ENCODE measurements around the gene ACAP2. TPM values are rescaled to one million over a fixed set of nuclear protein-coding genes. Genes with fewer than 3 reads are reported as not detected.

Gene ACAP2
- total and polyA plus RNA-seq, 4 donors = 4.5 to 28.5 (median 23.3) TPM

DNA sequence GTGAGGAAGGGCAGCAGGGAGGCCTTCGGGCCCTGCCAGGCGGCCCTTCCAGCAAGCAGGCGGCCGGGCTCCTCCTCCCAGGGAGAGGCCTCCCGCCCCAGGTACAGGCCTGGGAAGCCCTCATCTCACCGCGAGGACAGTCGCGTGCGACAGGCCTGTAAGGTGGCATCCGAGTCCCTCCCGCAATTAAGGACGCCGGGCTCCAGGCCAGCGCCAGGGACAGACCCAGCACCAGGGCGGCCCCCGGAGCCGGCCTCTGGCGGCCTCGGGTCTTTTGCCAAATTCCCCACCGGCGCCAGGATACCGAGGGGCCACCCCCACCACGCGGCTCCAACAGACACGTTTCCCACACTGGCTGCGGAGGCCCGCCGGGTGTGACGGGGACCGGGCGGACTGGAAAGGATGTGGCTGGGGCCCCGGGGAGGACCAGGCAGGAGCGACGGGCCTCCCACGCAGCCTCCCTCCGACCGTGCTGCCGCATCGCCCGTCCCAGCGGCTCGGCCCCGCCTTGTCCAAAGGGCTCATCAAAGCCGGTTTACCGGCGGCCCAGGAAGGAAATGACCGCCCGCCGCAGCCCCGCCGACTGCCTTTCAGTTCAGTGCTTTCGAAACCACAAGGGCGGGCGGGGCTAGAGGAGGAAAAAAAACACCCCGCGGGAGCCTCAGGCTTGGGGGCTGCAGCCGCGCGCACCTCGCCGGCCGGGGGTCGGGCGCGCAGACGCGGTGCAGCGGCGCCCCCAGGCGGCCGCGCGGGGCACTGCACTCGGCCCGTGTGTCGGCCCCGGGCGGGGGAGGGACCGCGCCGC lies 183.1 kb downstream of the ACAP2 start (continued):
- TF ChIP-seq EGR1 (IDR thresholded peaks at IDR 0.05; ENCODE audit: low read depth in 2 of 2) (peak in 1 of 2 donors; percentile 66), RXRA (IDR thresholded peaks at IDR 0.05) (peak in 1 of 2 donors; percentile 8), RAD21 (IDR thresholded peaks at IDR 0.05) (peak; percentile 43 to 60)

DNA sequence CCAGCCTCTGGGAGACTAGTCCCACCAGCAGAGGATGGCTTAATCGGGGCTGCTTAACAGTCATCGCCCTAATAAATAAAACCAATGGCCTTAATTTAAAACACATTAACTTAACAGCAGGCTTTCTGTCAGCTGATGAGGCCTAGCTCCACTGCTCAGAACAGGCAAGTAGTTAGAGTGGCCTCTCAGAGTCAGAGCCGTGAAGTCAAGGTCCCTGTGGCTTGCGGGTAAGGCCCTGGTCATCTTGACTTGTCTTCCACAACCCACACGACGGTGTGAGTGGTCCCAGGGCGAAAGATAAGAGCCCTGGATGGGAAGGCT lies 183.7 kb downstream of the ACAP2 start:
- Histone ChIP-seq H3K4me3 (ENCODE audit: low read depth in 1 of 3, low read length in 3 of 3) (peak overlapping the region in 1 of 3 donors; percentile 67), H3K9me3 (ENCODE audit: control insufficient read depth in 4 of 4, low read length in 3 of 4) (no peaks in the 10 kb centered on the region), H3K9ac (ENCODE audit: low read depth in 1 of 2, low read length in 2 of 2) (peak overlapping the region; percentile 8 to 47), H3K27ac (ENCODE audit: low read depth in 1 of 2, low read length in 2 of 2) (peak overlapping the region; percentile 74 to 78), H3K4me1 (ENCODE audit: control insufficient read depth in 4 of 4, insufficient read depth in 4 of 4, low read length in 3 of 4) (peaks cover 2 to 16% (median 8%) of the 10 kb centered on the region in 4 donors), H3K27me3 (ENCODE audit: control insufficient read depth in 4 of 4, insufficient read depth in 4 of 4, low read length in 3 of 4) (no peaks in the 10 kb centered on the region), H3K36me3 (ENCODE audit: control insufficient read depth in 4 of 4, insufficient read depth in 3 of 4, low read depth in 1 of 4, low read length in 3 of 4) (no peaks in the 10 kb centered on the region)
- no peak for DNase-seq (ENCODE audit: low spot score)
- no peak for TF ChIP-seq RAD21 (IDR thresholded peaks at IDR 0.05)
- TF ChIP-seq JUND (IDR thresholded peaks at IDR 0.05) = no peak
- TF ChIP-seq FOXA1 (IDR thresholded peaks at IDR 0.05) = no peak
- TF ChIP-seq, protein P1, sequence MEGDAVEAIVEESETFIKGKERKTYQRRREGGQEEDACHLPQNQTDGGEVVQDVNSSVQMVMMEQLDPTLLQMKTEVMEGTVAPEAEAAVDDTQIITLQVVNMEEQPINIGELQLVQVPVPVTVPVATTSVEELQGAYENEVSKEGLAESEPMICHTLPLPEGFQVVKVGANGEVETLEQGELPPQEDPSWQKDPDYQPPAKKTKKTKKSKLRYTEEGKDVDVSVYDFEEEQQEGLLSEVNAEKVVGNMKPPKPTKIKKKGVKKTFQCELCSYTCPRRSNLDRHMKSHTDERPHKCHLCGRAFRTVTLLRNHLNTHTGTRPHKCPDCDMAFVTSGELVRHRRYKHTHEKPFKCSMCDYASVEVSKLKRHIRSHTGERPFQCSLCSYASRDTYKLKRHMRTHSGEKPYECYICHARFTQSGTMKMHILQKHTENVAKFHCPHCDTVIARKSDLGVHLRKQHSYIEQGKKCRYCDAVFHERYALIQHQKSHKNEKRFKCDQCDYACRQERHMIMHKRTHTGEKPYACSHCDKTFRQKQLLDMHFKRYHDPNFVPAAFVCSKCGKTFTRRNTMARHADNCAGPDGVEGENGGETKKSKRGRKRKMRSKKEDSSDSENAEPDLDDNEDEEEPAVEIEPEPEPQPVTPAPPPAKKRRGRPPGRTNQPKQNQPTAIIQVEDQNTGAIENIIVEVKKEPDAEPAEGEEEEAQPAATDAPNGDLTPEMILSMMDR (IDR thresholded peaks at IDR 0.05; ENCODE audit: low read depth, low read length, missing input control) = no peak
- TF ChIP-seq TAF1 (conservative IDR thresholded peaks at IDR 0.05) = no peak
- no peak for TF ChIP-seq NR2F2 (IDR thresholded peaks at IDR 0.05)
- no peak for TF ChIP-seq HNF4G (IDR thresholded peaks at IDR 0.05)
- TF ChIP-seq GABPA (IDR thresholded peaks at IDR 0.05 in 1 of 2, conservative IDR thresholded peaks at IDR 0.05 in 1 of 2) = no peak
- no peak for TF ChIP-seq SP1 (IDR thresholded peaks at IDR 0.05)
- 75% methylated on average over 7 of the region's 7 CpGs for WGBS

DNA sequence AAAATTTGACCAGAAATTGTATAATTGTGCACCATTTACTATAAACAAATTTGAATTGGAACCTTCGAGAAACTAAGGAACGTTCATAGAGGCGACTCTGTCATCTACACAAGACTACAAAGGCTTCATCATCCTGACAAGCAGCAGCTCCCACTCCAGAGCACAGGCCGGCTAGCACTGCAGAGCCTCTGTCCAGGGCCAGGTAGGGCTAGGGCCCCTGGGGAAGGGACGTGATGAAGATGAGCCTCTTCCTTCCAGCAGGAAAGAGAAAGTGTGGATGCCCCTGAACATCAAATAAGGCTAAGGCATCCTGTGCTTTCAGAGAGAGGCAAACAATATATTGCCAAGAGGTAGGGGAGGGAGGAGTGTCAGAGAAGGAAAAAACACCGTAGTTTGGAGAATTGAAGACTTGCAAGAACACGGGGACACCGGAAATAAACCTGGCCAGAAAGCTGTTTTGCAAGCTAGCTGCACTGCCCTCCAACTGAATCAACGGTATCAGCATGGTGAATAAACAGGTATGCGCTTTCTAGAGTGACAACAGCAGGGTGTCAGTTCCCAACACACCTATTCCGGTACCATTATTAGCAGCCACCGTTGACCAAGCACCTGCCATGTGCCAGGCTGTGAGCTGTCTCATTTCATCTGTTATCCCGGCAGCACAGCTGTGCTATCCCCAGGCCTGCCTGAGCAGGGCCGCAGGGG lies 184.2 kb downstream of the ACAP2 start:
- Histone ChIP-seq H3K4me3 (ENCODE audit: low read depth in 1 of 3, low read length in 3 of 3) (no peak overlapping the region), H3K4me1 (ENCODE audit: control insufficient read depth in 4 of 4, insufficient read depth in 4 of 4, low read length in 3 of 4) (peaks cover 2 to 16% (median 8%) of the 10 kb centered on the region in 4 donors), H3K27me3 (ENCODE audit: control insufficient read depth in 4 of 4, insufficient read depth in 4 of 4, low read length in 3 of 4) (no peaks in the 10 kb centered on the region), H3K27ac (ENCODE audit: low read depth in 1 of 2, low read length in 2 of 2) (peak overlapping the region; percentile 74 to 78), H3K36me3 (ENCODE audit: control insufficient read depth in 4 of 4, insufficient read depth in 3 of 4, low read depth in 1 of 4, low read length in 3 of 4) (no peaks in the 10 kb centered on the region), H3K9me3 (ENCODE audit: control insufficient read depth in 4 of 4, low read length in 3 of 4) (no peaks in the 10 kb centered on the region), H3K9ac (ENCODE audit: low read depth in 1 of 2, low read length in 2 of 2) (peak overlapping the region in 1 of 2 donors; percentile 47)
- DNase-seq (ENCODE audit: low spot score) = peak; percentile 32
- TF ChIP-seq MAX (IDR thresholded peaks at IDR 0.05) (no peak), HNF4G (IDR thresholded peaks at IDR 0.05) (no peak), REST (IDR thresholded peaks at IDR 0.05) (no peak), GABPA (IDR thresholded peaks at IDR 0.05 in 1 of 2, conservative IDR thresholded peaks at IDR 0.05 in 1 of 2) (no peak), YY1 (IDR thresholded peaks at IDR 0.05) (no peak), RAD21 (IDR thresholded peaks at IDR 0.05) (no peak), NR2F2 (IDR thresholded peaks at IDR 0.05) (no peak), SP1 (IDR thresholded peaks at IDR 0.05) (no peak), RXRA (IDR thresholded peaks at IDR 0.05) (no peak), JUND (IDR thresholded peaks at IDR 0.05) (no peak), EGR1 (IDR thresholded peaks at IDR 0.05; ENCODE audit: low read depth in 2 of 2) (no peak), HNF4A (conservative IDR thresholded peaks at IDR 0.05) (no peak), TAF1 (conservative IDR thresholded peaks at IDR 0.05) (no peak), FOXA1 (IDR thresholded peaks at IDR 0.05) (no peak)
- TF ChIP-seq, protein P2, sequence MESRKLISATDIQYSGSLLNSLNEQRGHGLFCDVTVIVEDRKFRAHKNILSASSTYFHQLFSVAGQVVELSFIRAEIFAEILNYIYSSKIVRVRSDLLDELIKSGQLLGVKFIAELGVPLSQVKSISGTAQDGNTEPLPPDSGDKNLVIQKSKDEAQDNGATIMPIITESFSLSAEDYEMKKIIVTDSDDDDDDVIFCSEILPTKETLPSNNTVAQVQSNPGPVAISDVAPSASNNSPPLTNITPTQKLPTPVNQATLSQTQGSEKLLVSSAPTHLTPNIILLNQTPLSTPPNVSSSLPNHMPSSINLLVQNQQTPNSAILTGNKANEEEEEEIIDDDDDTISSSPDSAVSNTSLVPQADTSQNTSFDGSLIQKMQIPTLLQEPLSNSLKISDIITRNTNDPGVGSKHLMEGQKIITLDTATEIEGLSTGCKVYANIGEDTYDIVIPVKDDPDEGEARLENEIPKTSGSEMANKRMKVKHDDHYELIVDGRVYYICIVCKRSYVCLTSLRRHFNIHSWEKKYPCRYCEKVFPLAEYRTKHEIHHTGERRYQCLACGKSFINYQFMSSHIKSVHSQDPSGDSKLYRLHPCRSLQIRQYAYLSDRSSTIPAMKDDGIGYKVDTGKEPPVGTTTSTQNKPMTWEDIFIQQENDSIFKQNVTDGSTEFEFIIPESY (IDR thresholded peaks at IDR 0.05) = no peak
- TF ChIP-seq, protein P1 (IDR thresholded peaks at IDR 0.05; ENCODE audit: low read depth, low read length, missing input control) = no peak
- TF ChIP-seq, protein P3, sequence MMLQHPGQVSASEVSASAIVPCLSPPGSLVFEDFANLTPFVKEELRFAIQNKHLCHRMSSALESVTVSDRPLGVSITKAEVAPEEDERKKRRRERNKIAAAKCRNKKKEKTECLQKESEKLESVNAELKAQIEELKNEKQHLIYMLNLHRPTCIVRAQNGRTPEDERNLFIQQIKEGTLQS (IDR thresholded peaks at IDR 0.05) = no peak
- 86% methylated on average over 14 of the region's 14 CpGs for WGBS

All from liver (tissue), 9 donors.